SU-DHL-6 (cell line): Measurements from ENCODE around the gene CENPO.

Source experiments
- EZH2phosphoT487 ChIP-seq: fragments of 200-600 bp; sonication (generic), shearing (Covaris generic); conservative IDR thresholded peaks from 2 replicates; pipeline ENCODE4 v1.6.1; 2018; ENCODE audit warnings: mild to moderate bottlenecking, antibody characterized with exemption, low read length, moderate library complexity, mixed read lengths
- TF ChIP-seq, protein P1 (sequence below): fragments of 200-600 bp; sonication (generic); IDR thresholded peaks from one replicate; pipeline ENCODE4 v1.5.1; 2017; ENCODE audit warnings: antibody characterized with exemption, mild to moderate bottlenecking, low read length, moderate library complexity; ENCODE audit not compliant: insufficient read depth, poor library complexity, severe bottlenecking

DNA sequence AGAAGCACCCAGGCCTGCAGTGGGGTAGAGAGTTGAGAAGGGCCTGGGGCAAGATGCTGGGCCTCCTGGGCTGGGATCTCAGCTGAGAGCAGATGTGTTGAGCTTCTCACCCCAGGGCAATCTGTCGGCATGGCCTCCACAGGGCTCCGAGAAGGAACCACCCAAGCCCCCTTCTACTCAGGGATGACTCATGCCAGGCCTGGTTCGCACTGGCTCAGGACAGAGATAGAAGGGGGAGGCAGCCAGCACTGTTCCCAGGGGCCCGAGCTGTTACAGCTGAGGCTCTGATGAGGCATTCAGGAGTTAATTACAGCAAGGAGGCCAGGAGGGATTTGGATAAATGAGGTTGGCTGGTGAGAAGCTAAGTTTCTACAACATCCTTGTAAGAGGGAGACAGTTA, 62.5 kb downstream of the CENPO start:
- no peak for TF ChIP-seq EZH2phosphoT487
- TF ChIP-seq, protein P1, sequence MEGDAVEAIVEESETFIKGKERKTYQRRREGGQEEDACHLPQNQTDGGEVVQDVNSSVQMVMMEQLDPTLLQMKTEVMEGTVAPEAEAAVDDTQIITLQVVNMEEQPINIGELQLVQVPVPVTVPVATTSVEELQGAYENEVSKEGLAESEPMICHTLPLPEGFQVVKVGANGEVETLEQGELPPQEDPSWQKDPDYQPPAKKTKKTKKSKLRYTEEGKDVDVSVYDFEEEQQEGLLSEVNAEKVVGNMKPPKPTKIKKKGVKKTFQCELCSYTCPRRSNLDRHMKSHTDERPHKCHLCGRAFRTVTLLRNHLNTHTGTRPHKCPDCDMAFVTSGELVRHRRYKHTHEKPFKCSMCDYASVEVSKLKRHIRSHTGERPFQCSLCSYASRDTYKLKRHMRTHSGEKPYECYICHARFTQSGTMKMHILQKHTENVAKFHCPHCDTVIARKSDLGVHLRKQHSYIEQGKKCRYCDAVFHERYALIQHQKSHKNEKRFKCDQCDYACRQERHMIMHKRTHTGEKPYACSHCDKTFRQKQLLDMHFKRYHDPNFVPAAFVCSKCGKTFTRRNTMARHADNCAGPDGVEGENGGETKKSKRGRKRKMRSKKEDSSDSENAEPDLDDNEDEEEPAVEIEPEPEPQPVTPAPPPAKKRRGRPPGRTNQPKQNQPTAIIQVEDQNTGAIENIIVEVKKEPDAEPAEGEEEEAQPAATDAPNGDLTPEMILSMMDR: no peak
